NCI-H82 (cell line): ENCODE data around the gene ZBTB8B.
"Not testable (repeated sequence)": the region's sequence is repeated elsewhere in the genome, so short reads cannot be mapped to it uniquely, and the experiment has no call there.

Experiments
- DNase-seq: peaks from one replicate; lab custom pipeline; 2025; lab: John Stamatoyannopoulos, UW

ZBTB8B gene

DNA sequence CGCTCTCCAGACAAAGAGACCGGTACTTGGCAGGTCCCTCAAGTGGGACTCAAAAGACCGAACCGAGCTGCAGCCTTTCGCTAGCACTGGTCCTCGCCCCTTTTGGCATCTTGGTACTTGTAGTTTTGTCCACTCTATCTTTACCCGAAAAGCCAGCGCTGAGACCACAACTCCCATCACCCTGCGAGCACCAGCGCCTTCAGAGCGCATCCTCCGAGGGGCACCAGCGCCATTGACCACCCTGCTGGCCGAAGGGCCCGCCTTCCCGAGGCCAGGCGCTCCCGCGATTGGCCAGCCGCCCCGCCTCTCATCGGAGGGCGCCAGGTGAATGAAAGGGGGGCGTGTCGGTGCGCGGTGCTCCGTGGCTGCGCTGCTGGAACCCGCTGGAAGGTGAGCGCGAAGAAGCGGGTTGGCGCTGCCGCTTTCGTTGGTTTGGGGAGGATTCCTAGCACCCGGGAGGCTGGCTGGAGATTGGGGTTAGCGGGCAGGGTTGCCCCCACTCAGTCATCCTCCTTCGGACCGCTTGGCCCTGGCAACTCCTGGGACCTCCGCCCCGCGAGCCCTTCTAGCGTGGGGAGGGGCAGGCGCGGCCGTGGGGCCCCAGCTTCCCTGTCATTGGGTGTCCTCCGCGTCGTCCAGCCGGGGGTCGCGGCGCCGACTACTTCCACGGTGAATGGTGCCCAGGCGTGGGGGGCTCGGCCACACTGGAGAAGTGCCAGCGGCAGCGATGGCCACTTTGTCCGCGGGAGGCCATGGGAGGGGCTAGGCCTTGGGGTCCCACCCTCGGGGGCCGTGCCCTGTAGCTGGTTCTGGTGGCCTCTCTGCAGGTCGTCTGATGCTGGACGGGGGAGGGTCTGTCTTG is at the start of gene ZBTB8B:
Gene ZBTB8B (plus strand): TSS at position 357 of the 862 bp plus-strand sequence. CDS start 5,553 bp downstream, outside the sequence.
- peak; percentile 96 for DNase-seq

DNA sequence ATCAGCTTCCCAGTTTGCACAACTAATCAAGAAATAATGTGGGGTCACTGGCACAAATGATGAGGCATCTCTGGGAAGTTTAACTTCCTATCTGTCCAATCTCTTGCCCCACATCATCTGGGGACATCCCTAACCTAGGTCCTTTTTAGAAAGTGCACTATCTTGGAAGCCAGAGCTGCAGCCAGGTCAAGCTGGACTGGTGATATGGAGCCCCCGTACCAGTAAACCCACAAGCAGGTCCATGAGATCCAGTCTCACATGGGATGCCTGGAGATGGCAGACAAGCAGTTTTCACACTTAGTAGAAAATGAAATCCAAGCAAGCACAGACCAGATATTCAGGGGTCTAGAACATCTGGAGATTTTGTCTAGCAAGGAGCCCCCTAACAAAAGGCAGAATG is 43.1 kb upstream of the ZBTB8B start:
- no peak for DNase-seq

DNA sequence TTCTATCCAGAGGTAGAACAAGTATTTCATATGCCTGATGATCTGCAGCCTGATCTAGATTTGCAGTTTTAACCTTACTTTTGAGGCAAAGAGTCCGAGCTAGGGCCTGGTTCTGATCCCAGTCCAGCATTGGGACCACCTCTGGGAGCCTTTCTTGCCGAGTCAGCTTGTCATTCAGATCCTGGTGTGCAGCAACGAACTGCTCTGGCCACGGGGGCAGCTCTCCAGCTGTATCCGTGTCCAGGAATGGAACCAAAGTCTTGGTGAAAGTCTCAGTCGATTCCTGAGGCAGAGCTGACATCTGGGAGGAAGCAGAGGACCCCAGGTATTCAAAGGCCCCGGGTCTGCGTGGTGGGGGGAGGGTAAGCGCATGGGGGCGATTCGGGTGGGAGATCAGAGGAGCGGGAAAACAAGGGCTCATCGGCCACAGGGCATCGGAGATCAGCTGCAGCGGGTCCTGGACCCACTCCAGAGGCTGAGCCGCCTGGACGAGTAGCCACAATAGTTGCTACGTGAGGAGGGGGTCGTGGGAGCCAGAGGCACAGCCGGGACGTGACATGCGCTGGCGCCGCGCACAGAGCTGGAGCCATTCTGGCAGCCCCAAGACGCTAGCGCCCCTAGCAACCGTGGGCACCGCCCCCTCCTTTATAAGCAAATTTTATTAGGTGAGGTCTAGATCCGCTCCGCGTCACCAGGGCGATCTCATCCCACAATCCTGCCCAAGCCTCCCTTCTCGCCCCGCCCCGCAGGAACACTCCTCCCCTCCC is 38.2 kb upstream of the ZBTB8B start:
- DNase-seq, result peak; percentile 91

DNA sequence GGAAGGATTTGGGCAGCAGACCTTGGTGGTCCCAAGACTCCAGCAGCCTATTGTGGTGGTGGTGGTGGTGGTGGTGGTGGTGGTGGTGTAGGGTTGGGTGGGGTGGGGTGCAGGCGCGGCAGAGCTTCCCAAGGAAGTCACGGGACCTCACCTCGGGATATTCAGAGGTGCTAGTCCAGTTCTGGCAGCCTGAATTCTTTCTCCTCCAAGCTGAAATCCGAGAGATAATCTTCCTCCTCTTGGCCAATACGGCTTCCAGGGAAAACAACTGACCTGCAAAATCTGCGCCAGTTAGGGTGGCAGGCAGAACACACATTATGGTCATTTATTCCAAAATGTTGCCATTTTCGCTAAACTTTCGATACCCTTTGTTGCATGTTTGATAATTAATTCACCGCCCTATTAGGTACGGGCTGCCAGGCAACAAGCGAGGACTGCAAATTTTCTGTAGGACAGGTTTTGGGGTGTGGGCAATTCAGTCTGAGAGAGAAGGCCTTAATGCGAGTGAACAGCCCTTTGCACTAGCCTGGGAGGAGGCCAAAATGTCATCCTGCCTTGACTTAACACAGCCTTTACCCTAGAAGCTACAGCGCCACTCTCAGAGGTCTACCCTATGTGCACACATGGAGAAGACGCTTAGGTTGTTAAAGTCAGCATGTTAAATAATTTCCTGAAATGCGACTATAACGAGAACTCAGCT is 37.5 kb upstream of the ZBTB8B start:
- no peak for DNase-seq

DNA sequence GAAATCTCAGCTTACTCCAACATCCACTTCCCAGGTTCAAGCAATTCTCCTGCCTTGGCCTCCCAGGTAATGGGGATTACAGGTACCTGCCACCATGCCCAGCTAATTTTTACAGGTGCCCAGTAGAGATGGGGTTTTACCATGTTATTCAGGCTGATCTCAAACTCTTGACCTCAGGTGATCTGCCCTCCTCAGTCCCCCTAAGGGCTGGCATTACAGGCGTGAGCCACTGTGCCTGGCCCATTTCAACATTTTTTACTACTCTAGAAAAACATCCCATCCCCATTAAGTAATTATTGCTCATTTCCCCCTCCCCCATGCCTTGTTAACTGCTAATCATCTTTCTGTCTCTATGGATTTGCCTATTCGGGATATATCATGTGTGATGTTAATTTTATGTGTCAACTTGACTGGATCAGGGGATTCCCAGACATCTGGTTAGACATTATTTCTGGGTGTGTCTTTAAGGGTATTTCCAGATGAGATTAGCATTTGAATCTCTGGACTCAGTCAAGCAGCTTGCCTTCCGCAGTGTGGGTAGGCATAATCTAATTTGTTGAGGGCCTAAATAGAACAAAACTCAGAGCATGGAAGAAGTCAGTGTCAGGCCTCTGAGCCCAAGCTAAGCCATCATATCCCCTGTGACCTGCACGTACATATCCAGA is 33.0 kb upstream of the ZBTB8B start:
- DNase-seq, result peak; percentile 83

DNA sequence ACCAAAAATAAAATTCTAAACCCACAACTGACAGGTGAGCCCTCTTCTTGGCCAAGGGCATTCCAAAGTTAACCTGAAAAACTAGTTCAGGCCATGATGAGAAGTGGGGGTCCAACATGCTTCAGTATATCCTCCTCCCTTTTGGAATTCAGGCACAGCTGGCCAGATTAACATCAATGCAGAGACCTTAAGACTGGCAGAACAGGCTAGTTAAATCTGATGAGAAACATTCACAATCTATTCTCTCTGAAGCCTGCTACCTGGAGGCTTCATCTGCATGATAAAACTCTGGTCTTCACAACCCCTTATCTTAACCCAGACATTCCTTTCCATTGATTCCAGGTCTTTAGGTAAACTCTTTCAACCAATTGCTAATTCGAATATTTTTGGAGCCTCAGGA is 26.7 kb upstream of the ZBTB8B start:
- DNase-seq, result peak; percentile 45

DNA sequence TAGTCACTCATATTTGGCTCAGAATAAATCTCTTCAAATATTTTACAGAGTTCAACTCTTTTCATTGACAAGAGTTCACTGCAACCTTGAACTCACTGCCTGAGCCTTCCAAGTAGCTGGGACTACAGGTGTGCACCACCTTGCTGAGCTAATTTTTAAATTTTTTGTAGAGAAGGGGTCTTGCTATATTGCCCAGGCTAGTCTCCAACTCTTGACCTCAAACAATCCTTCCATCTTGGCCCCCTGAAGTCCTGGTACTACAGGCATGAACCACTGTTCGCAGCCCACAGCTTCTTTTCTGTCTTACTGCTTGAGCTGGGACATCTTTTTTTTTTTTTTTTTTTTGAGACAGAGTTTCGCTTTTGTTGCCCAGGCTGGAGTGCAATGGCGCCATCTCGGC is 26.1 kb upstream of the ZBTB8B start:
- not testable (repeated sequence) for DNase-seq

DNA sequence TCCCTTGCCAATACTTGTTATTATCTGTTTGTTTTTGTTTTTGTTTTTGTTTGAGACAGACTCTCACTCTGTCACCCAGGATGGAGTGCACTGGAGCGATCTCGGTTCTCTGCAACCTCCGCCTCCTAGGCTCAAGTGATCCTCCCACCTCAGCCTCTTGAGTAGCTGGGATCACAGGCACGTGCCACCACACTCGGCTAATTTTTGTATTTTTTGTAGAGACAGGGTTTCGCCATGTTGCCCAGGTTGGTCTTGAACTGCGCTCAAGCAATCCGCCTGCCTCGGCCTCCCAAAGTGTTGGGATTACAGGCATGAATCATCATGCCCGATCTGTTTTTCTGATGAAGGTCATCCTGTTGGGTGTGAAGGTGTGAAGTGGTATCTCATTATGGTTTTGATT is 23.4 kb upstream of the ZBTB8B start:
- DNase-seq, result not testable (repeated sequence)

DNA sequence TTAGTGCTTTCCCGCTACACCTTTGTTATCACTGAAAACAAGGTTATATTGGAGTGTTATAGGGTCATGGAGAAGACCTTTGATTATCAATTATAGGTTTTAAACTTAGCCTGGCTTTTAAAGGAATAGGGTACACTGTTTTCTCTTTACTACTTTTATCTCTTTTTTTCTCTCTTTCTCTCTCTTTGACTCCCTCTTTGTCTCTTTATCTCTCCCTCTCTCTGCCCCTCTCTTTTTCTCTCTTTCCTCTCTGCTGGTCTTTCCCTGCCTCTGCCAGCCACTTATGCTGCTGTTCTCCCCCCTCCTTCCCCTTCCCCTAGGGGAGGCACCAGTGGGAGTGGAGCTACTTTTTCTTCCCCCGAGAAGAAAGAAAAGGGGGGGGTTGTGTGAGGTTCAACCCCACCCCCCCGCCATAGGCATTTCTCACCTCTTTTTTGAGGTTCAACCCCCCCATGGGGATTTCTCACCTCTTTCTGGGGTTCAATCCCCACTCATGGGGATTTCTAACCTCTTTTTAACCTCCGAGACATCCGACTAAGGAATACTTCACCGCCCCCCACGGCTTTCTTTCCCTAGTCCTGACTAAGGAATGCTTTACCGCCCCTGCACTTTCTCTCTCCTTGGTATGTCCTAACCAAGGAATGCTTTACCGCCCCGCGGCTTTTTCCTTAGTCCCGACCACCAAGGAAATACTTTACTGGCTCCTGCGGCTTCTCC is 17.2 kb upstream of the ZBTB8B start:
- DNase-seq, result peak; percentile 29

DNA sequence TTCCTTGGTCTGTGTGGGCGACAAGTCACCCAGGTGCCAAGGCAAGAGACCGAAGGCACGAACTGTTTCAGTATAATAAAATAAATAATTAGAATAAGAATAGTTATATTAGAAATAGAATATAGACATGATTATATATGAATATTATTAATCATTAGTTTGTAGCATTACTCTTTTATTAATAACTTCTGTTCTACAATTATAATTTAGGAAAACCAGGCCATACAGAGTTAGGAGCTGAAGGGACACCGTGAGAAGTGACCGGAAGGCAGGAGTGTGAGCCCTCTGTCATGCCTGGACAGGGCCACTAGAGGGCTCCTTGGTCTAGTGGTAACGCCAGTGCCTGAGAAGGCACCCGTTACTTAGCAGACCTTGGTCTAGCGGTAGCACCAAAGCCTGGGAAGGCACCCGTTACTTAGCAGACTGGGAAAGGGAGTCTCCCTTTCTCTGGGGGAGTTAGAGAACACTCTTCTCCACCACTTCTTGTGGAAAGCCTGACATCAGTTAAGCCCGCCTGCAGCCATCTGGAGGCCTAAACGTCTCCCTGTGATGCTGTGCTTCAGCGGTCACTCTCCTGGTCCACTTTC is 16.6 kb upstream of the ZBTB8B start:
- peak; percentile 88 for DNase-seq

DNA sequence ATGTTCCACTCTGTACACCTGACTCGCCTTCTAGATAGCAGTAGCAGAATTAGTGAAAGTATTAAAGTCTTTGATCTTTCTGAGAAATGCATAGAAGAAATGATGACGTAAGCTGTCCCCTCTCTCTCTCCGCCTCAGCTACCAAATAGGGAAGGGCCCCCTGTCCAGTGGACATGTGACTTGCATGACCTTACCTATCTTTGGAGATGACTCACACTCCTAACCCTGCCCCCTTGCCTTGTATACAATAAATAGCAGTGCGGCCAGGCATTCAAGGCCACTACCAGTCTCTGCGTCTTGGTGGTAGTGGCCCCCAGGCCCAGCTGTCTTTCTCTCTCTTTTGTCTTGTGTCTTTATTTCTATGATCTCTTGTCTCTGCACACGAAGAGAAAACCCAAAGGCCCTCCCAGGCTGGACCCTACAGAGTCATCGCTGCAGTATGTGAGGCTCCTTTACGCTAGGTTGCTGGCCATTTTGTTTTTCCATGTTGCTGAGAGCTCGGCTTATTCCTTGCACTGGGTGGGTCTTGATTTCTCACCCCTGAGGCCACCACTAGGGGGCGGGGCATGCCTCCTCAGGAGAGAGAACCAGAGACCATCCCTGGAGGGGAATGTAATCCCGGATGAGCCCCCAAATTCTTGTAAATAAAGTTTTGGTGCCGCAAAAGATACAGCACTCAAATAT is 16.0 kb upstream of the ZBTB8B start:
- peak; percentile 60 for DNase-seq

DNA sequence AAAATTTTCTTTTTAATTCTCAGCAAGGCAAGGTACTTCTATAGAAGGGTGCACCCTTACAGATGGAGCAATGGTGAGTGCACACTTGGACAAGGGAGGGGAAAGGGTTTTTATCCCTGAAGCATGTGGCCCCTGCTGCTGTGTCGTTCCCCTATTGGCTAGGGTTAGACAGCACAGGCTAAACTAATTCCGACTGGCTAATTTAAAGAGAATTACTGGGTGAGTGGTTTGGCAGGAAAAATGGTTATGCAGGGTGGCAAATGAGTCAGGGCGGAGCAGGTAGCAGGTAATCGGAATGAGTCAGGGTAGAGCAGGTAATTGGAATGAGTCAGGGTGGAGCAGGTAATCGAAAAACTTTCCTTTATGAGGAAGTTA is 15.4 kb upstream of the ZBTB8B start:
- DNase-seq, result not testable (repeated sequence)

DNA sequence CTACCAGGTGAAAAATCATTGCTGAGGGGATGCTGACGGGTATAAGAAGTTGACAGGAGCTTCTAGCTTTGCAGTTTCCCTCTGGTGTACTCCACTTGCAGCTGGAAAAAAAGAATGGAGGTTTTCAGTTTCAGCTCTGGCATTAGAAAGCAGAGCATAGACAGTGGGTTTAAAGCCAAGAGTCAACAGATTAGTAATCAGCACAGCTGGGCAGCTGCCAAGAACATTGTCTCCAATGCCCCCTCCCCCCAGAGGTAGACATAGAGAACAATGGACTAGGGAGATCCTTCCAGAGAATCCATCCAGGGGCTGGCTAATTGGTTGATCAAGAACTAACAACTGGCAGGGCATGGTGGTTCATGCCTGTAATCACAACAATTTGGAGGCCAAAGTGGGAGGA is 10.1 kb upstream of the ZBTB8B start:
- peak; percentile 70 for DNase-seq

DNA sequence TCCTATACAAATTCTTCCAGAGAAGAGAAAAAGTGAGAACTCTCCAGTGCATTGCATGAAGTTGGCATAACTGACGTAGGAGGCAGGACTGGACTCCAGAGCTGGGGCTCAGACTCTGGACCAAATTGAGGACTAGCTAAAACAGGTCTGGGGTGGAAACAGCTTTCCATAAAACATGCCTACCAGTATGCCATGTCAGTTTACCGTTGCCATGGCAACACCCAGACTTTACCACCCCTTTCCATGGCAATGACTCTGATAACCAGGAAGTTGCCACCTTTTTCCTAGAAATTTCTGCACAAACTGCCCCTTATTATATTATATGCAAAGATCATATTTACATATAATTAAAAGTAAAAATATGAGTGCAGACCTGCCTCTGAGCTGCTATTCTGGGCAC is 8.9 kb upstream of the ZBTB8B start:
- DNase-seq, result no peak

DNA sequence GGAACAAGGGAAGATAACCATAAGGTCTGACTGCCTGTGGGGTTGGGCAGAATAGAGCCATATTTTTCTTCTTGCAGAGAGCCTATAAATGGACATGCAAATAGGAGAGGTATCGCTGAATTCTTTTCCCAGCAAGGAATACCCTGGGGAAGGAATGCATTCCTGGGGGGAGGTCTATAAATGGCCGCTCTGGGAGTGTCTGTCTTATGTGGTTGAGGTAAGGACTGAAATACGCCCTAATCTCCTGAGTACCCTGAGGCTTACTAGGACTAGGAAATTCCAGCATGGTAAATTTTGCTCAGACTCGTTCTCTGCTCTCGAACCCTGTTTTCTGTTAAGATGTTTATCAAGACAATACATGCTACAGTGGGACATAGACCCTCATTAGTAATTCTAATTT is 6.1 kb upstream of the ZBTB8B start:
- DNase-seq, result not testable (repeated sequence)

DNA sequence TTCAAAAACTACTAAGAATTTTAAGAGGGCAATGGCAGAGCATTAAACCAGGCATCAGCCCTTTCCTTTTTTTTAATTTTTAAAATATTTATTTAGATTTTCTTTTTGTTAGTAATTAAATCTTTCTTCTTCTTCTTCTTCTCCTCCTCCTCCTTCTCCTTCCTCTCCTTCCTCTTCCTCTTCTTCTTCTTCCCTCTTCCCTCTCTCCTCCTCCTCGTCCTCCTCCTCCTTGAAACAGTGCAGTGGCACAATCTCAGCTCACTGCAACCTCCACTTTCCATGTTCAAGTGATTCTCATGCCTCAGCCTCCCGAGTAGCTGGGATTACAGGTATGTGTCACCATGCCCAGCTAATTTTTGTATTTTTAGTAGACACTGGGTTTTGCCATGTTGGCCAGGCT is 1.9 kb upstream of the ZBTB8B start:
- not testable (repeated sequence) for DNase-seq

DNA sequence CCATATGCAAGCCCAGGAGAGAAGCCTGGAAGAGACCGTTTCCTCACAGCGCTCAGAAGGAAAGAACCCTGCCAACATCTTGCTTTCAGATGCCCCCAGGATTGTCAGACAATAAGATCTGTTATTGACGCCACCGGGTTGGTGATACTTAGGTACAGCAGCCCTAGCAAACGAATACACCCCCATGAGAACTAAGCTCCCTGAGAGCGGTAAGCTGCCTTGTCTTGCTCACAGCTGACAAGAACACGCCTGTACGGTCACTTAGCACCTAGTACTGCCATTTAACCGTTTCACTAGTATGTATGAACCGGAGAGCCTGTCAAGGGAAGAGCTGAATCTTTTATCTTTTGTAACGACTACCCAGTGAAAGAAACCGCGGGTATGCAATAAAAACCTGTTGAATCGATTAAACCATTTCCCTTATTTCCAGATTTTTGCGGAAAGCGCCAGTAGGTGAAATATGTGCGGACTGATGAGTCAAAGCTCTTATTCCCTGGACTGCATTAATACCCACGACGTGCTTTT is 619 bp upstream of the ZBTB8B start:
- peak; percentile 69 for DNase-seq

DNA sequence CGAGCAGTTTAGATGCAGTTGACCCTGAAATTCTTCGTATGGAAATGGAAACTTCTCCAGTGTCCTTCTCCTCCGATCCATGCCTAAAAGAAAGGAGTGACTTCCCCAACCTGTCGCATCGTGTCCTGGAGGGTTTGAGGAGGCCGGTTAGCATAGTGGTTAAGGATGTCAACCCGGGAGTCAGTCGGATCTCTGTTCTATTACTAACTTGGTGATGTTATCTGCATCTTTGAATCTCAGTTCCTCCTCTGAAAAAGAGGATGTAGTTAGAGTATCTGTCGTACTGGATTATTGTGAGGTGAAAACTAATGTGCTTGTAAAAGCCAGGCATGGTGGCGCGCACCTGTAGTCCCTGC is 684 bp downstream of the ZBTB8B start:
- DNase-seq, result no peak

DNA sequence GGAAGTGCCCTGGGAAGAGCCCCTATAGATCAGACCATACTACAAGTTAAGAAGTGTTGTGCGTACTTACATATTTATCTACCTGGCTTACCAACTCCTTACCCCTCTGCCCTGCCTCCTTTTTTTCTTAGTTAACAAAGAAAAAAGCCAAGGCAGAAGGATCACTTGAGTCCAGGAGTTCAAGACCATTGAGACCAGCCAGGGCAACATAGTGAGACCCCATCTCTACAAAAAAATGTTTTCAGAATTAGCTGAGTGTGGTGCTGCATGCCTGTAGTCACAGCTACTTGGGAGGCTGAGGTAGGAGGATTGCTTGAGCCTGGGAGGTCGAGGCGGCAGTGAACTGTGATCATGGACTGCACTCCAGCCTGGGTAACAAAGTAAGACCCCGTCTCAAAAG is 1.9 kb downstream of the ZBTB8B start:
- no peak for DNase-seq

DNA sequence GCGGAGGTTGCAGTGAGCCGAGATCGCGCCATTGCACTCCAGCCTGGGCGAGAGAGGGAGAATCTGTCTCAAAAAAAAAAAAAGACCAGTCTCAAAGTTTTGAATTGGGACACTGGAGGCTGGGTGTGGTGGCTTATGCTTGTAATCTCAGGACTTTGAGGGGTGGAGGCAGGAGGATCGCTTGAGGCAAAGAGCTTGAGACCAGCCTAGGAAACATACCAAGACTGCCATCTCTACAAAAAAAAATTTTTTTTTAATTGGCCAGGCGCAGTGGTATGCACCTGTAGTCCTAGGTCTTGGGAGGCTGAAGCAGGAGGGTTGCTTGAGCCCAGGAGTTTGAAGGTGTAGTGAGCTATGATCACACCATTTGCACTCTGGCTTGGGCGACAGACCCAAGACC is 3.9 kb downstream of the ZBTB8B start:
- DNase-seq, result no peak
